Fibroblast of peridontal ligament (primary cell): ENCODE data around the gene WDFY3.

Source experiments
- DNase-seq: peaks from one replicate; pipeline ENCODE4 v3.0.0-alpha.2; 2010; ENCODE audit errors: extremely low read depth

WDFY3 gene, protein sequence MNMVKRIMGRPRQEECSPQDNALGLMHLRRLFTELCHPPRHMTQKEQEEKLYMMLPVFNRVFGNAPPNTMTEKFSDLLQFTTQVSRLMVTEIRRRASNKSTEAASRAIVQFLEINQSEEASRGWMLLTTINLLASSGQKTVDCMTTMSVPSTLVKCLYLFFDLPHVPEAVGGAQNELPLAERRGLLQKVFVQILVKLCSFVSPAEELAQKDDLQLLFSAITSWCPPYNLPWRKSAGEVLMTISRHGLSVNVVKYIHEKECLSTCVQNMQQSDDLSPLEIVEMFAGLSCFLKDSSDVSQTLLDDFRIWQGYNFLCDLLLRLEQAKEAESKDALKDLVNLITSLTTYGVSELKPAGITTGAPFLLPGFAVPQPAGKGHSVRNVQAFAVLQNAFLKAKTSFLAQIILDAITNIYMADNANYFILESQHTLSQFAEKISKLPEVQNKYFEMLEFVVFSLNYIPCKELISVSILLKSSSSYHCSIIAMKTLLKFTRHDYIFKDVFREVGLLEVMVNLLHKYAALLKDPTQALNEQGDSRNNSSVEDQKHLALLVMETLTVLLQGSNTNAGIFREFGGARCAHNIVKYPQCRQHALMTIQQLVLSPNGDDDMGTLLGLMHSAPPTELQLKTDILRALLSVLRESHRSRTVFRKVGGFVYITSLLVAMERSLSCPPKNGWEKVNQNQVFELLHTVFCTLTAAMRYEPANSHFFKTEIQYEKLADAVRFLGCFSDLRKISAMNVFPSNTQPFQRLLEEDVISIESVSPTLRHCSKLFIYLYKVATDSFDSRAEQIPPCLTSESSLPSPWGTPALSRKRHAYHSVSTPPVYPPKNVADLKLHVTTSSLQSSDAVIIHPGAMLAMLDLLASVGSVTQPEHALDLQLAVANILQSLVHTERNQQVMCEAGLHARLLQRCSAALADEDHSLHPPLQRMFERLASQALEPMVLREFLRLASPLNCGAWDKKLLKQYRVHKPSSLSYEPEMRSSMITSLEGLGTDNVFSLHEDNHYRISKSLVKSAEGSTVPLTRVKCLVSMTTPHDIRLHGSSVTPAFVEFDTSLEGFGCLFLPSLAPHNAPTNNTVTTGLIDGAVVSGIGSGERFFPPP (N-terminal part only)

DNA sequence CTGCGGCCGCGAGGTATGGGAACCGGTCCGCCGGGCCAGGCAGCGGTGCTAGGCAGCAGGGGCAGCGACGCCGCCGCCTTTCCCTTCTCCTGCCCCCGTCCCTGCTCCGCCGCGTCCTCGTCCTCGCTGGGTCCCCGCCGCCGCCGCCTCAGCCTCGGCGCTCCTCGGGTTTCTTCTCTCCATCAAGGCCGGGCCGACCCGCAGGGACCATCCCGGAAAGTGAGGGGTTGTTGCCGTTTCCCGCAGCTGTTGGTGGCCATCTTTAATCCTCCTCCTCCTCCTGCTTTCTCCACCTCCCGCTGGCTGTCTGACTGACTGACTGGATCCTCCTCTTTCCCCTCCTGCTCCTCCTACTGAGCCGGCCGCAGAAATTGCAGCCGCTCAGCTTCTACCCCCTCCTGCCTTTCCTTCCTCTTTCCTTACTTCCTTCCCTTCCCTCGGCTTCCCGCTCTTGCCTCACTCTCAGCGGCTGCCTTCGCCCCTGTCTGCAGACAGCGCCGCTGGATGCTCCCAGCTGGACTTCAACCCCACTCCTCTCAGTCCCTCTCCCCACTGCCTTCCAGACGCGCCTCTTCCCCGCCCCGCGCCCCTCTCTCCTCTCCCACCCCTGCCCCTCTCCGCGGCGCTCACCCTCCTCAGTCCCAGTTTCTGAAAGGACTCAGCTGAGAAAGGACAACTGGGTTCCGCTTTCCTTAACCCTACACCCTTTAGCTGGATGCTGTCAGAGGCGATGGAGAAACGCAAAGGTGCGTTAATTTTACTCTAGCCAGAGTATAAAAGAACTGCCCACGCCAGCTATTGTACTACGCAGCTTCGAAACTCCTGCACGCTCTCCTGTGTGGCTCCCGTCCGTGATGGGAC lies at the start of gene WDFY3:
WDFY3 (minus strand) TSS at position 309 of the 861 bp plus-strand sequence. CDS start 106,099 bp downstream, outside the sequence.
- peak; percentile 88 for DNase-seq

DNA sequence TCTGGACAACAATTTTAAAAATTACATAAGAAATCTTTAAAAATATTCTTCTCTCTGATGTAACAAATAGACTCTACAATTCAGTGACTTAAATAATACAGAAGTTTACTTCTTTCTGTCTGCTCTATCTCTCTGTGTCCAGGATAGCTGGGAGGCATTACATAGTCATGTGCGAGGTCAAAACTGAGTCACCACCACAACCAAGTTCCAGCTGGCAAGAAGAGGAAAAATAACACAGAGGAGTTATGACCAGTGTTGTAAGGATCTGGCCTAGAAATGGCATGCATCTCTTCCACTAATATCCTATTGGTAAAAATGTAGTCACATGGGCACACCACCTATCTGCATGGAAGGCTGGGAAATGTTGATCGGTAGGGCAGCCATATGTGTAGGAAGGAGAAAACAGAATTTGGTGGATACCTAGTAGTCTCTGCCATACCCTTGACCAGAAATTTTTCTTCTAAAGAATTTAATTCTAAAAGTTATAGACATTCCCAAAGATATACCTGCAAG lies 39.4 kb upstream of the WDFY3 start:
- DNase-seq, result peak; percentile 90

DNA sequence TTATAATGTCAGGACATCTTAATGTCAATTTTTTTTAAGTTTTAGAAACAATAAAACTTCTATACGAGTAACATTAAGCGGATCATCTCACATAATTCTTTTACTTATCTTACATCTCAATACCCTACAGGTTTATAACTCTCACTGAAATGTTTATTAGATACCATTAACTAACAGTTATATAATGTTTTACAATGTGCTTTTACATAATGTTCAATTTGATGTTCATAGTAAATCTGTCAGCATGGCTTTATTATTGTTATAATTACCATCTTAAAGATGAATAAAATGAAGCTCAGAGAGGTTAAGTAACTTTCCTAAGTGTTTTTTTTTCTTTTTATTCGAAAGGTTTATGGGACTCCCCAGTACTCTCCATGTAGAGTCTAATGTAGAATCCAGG lies 33.9 kb upstream of the WDFY3 start:
- no peak for DNase-seq

DNA sequence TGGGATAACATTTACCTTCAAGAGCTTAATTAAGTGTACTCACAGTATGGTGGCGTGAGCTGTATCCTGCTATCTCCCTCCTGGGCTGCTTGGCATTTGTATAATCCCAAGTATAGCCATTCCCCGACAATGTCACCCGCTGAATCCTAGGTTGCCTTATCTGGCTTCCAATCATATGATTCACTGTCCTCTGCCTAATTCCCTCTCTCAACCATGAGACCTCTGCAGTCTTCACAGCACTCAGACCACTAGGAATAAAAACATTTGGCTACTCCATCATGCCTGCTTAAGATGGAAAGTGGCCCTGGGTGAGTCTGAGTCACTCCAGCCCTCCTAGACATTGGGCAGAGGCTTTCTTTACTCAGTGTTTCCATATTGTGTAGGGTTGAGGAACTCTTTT lies 28.9 kb upstream of the WDFY3 start:
- DNase-seq, result no peak

DNA sequence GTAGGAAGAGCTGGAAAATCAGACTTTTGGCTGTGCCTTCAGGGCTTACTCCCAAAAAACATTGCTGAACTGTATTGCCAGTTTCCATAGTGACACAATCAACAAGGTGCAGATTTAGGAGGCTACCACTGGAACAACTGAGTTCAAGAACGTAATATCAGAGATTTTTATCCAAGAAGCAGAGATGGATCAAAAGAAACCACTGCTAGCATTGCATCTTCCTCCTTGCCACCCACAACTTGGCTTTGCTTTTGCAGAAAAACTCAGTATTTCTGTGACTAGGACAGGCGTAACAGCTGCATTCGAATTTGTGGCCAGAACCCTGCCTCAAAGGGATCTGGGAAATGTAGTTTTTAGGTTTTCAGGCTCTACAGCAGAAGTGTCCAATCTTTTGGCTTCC lies 27.8 kb upstream of the WDFY3 start:
- peak; percentile 17 for DNase-seq

DNA sequence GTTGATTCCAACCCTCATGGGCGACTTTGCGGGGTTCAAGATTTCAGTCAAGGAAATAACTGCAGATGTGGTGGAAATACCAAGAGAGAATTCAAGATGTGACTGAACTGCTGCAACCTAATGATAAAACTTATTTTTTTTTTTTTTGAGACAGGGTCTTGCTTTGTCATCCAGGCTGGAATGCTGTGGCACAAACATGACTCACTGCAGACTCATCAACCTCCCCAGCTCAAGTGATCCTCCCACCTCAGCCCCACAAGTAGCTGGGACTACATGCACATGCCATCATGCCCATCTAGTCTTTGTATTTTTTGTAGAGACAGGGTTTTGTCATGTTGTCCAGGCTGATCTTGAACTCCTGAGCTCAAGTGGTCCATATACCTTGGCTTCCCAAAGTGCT lies 19.5 kb upstream of the WDFY3 start:
- DNase-seq, result peak; percentile 43

DNA sequence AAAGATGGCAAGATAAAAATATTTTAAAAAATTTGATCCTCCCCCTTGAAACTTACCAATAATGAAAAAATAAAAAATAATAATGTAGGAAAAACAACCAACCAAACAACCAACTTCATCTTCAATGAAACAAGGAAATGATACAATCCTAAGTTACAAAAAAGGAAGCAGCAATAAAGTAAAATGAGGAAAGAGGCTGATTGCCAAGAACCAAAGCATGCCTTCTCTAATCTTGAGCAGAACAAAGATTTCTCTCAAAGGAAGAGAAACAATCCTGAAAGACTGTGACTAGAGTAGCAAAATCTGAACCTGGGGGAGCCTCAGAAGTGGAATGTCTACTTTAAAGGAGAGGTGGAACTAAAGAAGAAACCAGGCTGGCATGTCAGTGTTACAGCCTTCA lies 10.9 kb upstream of the WDFY3 start:
- no peak for DNase-seq

DNA sequence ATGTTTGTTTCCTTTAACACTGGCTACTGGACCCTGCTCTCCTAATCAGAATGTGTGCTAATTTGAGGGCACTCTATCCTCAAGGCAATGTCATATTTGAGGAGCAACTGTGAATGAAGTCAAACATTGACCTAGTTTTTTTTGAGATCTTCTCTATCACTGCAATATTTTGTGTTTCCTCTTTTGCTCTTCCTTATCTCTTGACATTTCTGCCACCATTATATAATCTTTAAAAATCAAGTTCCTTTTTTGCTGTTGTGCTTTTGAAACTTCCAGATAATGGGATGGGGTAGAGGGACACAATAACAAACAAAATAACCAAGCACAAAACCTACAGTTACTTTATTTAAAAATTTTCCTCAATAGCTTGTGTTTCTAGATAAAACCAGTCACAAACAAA lies 7.4 kb upstream of the WDFY3 start:
- DNase-seq, result no peak

DNA sequence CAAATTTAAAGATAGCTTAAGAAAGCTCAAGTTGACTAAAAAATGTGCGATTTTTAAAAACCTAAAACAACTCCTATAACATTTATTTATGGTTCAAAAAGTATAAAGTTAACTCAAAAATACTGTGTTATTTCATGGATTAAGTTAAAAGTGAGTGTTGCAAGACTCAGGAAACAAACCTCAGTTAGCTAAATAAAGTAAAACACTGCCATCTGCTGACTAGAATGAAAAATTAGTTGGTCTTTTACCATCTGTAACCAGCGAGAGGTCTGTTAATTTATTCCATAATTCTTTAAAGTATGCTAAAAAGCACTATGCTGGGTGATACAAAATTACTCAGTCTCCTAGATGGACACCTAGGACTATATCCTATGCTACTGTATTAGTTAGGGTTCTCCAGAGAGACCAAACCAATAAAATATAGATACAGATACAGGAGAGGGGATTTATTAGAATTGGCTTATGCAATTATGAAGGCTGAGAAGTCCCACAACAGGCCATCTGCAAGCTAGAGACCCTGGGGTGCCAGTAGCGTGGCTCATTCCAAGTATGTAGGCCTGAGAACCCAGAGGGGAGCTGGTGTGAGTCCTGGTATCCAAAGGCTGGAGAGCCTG lies 4.9 kb upstream of the WDFY3 start:
- peak; percentile 84 for DNase-seq

DNA sequence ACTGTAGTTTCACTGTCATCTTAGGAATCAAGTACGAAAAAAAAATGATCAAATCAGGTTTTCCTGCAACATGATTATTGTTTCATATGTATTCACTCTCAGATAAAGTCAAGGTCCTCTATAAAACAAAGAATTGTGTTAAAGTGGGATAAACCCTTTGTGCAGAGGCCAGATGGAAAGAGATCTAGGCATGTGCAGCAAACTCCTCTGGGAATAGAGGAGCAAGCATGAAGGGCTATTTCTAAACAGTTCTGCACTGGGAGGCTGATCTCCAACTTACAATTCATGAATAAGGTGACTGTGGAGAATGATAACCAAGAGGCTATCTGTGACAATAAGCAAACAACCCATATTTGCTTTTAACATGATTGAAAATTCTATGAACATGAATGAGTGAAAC lies 2.4 kb upstream of the WDFY3 start:
- peak; percentile 43 for DNase-seq

DNA sequence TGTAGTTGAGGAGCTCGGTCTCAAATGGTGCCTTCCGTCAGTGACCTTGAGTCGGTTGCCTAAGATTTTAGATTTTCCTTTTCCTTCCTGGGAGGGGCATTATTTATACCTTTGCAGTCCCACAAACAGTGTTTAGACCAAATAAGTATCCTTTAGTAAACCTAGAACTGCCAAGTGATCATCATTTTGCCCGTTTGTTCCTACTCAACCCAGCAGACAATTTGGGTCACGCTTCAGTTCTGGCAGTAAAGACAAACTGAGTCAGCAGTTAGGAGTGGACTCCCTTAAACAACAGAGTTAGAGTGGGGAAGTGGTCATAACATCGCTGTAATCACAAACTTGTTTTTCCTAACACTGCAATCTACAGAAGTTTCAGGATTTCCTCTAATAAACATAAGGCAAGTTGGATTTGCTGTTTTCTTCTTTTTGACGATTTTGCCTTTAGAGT lies 777 bp upstream of the WDFY3 start:
- peak; percentile 62 for DNase-seq

DNA sequence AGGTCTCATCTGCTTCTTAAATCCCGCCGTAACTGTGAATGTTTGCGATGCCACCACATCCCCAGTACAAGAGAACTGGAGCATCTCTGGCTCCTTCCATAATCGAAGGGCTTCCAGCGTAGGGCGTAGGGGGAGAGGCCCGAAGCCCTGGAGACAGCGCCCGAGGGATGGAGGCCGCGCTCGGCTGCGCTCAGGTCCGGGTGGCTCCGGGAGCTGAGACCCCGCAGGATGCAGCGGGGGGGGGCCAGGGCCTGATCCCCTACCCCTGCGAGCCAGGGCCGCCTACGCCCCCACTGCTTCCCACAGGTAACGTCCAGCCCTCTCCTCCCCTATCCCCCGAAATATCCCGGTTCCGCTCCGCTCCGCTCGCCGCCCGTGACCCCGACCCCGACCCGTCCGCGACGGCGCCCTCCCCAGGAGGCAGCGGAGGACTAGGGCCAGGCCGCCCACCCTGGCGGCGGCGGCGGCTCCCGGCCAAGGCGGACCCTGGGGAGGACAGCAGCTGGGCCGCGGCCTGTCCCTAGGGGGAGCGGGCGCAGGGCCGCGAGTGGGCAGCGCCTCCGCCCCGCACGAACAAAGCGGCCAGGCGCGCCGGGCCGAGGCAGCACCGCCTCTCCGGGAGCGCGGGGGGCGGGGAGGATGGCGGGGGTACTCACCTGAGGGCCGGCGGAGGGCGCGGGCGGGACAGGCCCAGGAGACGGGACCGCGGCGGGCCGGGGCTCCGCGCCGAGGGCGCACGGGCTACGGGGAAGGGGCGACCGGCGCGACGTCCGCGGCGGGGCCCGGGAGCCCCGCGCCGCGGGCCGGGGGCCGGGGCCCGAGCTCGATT lies 723 bp downstream of the WDFY3 start:
- peak; percentile 22 for DNase-seq

DNA sequence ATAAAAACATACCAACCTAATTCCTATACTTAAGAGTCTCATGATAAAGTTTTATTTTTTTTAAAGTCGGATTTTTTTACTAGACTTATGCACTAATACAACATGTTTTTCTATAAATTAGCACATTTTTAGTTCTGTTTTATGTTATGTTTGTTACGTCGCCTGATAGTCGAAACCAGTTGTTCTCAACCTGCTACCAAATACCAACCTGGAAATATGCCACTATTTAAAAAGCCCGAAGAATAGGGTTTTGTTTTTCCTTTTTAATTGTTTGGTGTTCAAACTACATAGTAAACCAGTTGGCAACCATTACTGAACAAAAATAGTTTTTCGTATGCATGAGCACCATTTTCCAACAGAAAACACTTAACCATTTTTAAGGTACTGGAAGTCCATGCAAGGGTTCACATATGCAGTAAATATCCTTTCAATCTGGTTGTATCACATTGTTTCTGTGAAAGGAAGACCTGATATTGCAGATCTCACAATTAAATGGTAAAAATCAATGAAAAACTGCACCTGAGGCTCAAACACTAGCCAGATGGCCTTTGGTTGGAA lies 1.4 kb downstream of the WDFY3 start:
- peak; percentile 16 for DNase-seq

DNA sequence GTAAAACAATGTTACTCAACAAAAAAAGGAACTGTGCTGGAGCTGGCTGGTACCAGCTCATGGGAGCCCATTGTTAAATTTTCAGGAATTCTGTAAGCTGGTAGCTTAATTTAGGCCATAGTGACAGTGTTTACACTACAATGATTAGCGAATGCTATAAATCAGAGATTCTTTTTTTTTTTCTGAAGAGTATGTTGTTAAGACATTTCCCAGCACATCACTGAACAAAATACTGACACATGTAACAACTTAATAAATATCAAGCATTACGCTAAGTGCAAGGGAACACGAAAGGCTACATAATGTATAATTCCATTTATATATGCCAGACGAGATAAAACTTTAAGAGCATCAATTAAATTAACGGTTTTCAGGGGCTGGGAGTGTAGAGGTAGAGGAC lies 4.4 kb downstream of the WDFY3 start:
- no peak for DNase-seq

DNA sequence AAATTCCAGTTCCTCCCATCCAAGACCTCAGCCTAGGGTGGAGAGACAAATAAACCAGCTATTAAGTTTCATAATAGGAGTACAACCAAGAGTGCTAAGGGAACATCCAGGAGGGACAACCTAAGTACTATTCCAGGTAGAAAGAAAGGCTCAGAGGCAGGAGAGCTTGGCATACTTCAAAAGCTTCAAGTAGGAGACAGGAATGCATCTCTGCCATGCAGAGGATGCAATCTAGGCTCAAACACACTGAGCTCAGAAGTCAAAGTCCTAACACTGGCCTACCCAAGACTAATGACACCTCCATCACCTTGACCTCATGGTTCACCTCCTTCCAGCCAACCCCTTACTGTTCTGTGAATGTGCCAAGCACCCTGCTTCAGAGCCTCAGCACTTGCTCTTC lies 8.1 kb downstream of the WDFY3 start:
- DNase-seq, result no peak

DNA sequence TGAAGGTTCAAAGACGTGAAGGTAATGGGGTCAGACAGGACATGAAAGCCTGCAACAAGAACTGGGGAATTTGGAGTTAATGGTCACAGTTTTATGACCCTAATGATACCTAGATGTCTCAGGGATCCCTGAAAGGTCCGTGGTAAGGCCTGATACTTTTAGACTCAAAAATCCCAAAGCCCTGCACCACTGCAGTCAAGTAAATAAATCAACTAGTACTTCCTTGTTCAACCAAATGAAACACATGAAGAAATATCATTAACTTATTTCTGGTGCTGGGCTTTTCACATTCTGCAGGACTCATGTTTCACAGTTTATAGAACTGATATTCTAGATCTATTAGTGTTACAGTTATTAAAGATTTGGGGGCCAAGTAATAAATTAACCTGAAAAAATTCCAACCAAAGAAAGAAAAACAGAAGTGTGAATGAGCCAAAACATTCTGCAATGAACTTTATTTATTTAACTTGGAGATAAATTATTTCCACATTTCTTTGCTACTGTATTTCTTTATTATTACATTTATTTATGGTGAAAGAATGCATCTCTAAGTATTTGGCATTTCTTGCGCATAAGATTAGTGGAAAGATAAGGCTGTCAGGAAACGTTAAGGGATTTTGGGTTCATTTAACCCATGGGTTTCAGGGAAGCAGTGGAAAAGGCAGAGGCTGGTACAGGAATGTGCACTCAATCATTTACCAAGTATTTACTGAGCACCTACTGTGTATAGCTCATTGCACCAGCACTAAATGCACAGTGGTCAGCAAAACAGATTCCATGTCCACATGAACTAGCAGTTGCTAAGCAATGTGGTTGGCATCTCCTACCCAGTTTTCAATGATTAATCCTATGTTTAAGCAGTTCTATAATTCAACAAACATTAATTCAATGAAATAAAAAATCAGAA lies 8.7 kb downstream of the WDFY3 start:
- no peak for DNase-seq

DNA sequence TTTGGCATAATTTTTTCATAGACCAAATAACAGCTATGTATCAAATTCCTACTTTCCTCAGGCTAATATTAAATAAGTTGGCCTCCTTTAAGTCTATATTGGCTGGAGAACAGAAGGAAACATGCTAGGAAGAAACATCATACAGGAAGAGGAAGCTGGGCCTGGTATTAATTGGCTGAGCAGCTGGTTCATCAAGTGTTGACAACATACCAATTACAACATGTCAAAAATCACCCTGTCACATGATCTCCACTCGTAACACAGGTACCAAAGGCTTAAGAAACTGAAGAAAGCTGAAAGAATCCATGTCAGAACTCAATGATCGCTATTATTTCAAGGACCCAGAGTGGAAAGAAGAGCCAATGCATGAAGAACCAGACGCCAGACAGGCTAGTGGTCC lies 10.5 kb downstream of the WDFY3 start:
- DNase-seq, result no peak

DNA sequence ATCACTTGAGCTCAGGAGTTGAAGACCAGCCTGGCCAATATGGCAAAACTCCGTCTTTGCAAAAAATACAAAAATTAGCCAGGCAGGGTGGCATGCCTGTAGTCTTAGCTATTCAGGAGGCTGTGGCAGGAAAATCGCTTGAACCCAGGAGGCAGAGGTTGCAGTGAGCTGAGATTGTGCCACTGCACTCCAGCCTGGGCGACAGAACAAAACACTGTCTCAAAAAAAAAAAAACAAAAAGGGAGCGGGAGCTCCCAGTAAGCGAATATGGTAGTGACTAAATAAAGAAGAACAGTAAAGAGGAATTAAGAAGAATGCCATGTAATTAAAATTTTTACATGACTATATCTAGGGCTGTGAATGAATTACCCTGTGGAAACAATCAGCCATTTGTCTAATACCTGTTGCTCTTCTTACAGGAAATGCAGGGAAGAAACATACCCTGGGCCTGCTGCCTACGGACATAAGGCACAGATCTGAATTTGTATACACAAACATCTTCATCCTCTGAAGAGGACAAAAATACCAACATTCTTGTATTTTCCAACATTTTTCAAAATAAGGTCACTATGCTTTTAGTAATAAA lies 11.4 kb downstream of the WDFY3 start:
- DNase-seq, result no peak
